AG04450 (cell line): Measurements from ENCODE around the gene ZC2HC1C. TPM values are rescaled to one million over a fixed set of nuclear protein-coding genes. Genes with fewer than 3 reads are reported as not detected.
"Not testable (repeated sequence)": the region's sequence is repeated elsewhere in the genome, so short reads cannot be mapped to it uniquely, and the experiment has no call there.

Source experiments
- CTCF ChIA-PET: fragments of 300-600, 350-600 bp; formaldehyde crosslinking; extraction: SDS; loops from one replicate; lab custom pipeline; 2022; ENCODE audit warnings: antibody characterized with exemption, inconsistent platforms; lab: Charles Lee
- POLR2A ChIA-PET: fragments of 350-600 bp; formaldehyde crosslinking; extraction: SDS; loops from one replicate; lab custom pipeline; 2021; ENCODE audit warnings: antibody characterized with exemption, inconsistent platforms; lab: Yijun Ruan, JAX
- DNase-seq: peaks from one replicate; pipeline ENCODE4 v3.0.0-alpha.2; 2011; ENCODE audit warnings: low read depth, low spot score
- H3K27ac ChIP-seq: one replicate; pipeline ENCODE4 v1.5.1; 2012; ENCODE audit warnings: low read depth, low read length, control low read depth
- H3K27me3 ChIP-seq: one replicate; pipeline ENCODE4 v1.6.0; 2012; ENCODE audit warnings: low read length; ENCODE audit not compliant: control insufficient read depth, insufficient read depth
- H3K4me3 ChIP-seq: 2 replicates; pipeline ENCODE4 v1.5.1; 2011; ENCODE audit warnings: mild to moderate bottlenecking, low read depth, low read length, control low read depth
- H3K9me3 ChIP-seq: 2 replicates; pipeline ENCODE4 v1.5.1; 2012; ENCODE audit warnings: low read length; ENCODE audit not compliant: control insufficient read depth, insufficient read depth
- polyA plus RNA-seq: library from polyadenylated mRNA; depleted of rRNA; stranded (reverse); fragments of >200 nt; gene quantifications from 2 replicates; pipeline ENCODE4 v1.2.3, GENCODE V29; 2011
- TF ChIP-seq, protein P1 (sequence below): IDR thresholded peaks from 2 replicates; pipeline ENCODE4 v1.5.1; 2011; ENCODE audit warnings: low read depth, low read length, control low read depth, inconsistent platforms

Gene ZC2HC1C
- polyA plus RNA-seq, 1 experiment = 0.73 TPM

DNA sequence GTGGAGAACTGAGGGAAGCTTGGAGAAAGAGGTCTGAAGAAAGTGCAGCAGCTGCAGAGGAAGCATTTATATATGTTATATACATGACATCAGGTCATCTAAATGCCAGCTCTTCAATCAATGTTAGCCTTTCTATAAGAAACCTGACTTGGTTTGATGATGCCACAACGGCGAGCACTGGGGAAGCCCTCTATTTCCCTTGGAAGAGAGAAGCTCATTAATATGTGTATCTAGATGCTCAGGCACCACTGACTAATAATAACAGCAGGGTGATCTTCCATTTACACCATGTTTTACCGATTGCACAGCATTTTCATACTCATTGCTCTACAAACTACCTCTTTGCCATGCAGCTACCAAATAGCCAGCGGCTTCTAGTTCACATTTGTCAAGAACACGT lies 6.4 kb upstream of the ZC2HC1C start:
- CTCF ChIA-PET = interaction anchor here (1.0 to 1.8 kb wide), 6 partner anchors 13 to 202 kb away, joined by 3 to 6 read pairs (median 4); no protein-coding TSS in a partner anchor
- H3K27ac ChIP-seq = peak overlapping the region; percentile 31

DNA sequence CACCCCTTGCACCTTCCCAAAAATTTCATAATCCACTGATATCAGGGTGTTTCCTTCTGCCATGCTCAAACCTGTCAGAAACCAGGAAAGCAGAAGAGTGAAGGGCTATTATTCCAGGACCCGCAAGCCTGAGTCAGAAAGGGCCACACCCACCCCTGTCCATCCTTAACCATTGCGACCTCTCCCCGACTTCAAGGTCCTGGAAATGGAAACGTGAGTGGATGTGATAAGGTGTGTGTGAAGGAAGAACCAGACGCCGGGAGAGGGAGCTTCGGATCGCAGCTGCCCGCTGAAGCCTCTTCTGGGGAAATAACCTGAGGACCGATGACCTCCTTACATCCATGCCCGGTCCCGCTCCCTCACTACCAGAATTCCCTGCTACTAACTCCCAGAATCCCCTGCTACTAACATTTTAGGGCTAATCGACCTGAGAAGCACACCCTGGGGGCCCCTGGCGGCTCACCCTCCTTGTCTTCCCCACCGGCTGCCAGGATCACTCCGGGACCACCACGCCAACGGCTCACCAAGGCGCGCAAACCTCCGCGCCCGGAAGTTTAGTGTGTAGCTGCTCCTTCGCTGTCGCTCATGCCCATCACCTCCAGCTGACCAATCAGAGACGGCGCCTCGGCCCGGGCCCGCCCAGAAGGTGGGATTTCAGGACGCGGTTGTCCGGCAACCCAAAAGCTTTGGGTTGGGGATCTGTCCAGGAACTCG lies 5.8 kb upstream of the ZC2HC1C start, which contains the start of gene ACYP1:
TSS of gene ACYP1 (minus strand) at position 534 of the 714 bp plus-strand sequence. CDS start at position 63, 471 bp downstream.
- ChIA-PET POLR2A (interaction anchor here (0.6 to 1.3 kb wide), 2 partner anchors 27 to 74 kb away, joined by 3 to 8 read pairs; no protein-coding TSS in a partner anchor), CTCF (interaction anchor here (0.5 to 1.8 kb wide), 8 partner anchors 14 to 158 kb away, joined by 3 to 6 read pairs (median 4); no protein-coding TSS in a partner anchor)
- Histone ChIP-seq H3K27me3 (no peaks in the 10 kb centered on the region), H3K4me3 (peak within 1 kb of the TSS; percentile 96), H3K9me3 (no peaks in the 10 kb centered on the region), H3K27ac (peak within 1 kb of the TSS; percentile 31)
- peak; percentile 64 for DNase-seq
- TF ChIP-seq, protein P1, sequence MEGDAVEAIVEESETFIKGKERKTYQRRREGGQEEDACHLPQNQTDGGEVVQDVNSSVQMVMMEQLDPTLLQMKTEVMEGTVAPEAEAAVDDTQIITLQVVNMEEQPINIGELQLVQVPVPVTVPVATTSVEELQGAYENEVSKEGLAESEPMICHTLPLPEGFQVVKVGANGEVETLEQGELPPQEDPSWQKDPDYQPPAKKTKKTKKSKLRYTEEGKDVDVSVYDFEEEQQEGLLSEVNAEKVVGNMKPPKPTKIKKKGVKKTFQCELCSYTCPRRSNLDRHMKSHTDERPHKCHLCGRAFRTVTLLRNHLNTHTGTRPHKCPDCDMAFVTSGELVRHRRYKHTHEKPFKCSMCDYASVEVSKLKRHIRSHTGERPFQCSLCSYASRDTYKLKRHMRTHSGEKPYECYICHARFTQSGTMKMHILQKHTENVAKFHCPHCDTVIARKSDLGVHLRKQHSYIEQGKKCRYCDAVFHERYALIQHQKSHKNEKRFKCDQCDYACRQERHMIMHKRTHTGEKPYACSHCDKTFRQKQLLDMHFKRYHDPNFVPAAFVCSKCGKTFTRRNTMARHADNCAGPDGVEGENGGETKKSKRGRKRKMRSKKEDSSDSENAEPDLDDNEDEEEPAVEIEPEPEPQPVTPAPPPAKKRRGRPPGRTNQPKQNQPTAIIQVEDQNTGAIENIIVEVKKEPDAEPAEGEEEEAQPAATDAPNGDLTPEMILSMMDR = peak; percentile 5; the same call in 1 of the 2 replicates

More for the DNA sequence above, 6.4 kb upstream of the ZC2HC1C start:
- Histone ChIP-seq H3K4me3 (peak overlapping the region; percentile 96), H3K9me3 (no peaks in the 10 kb centered on the region), H3K27me3 (no peaks in the 10 kb centered on the region)
- DNase-seq = no peak
- TF ChIP-seq, protein P1 = no peak
- POLR2A ChIA-PET = interaction anchor here (0.6 to 1.3 kb wide), 2 partner anchors 27 to 98 kb away, joined by 3 to 5 read pairs; no protein-coding TSS in a partner anchor

DNA sequence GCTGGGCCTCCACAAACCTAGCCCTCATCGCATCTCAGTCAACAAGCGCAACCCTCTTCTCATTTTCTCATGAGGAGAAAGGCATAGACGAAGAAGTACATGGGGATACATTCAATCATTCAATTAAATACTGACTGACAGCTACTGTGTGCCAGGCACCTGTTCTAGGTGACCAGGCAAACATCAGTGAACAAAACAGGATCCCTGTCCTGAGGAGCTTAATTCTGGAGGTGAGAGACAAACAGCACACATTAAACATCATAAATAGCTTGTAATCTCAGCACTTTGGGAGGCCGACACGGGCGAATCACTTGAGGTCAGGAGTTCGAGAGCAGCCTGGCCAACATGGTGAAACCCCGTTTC lies 5.3 kb upstream of the ZC2HC1C start:
- H3K4me3 ChIP-seq = peak overlapping the region; percentile 96
- no peak for DNase-seq
- H3K27ac ChIP-seq = no peak overlapping the region
- ChIA-PET CTCF (interaction anchor here (0.5 to 2.5 kb wide), 8 partner anchors 15 to 158 kb away, joined by 3 to 7 read pairs (median 4); no protein-coding TSS in a partner anchor), POLR2A (interaction anchor here (0.6 to 1.3 kb wide), 2 partner anchors 26 to 74 kb away, joined by 3 to 8 read pairs; no protein-coding TSS in a partner anchor)
- TF ChIP-seq, protein P1 = no peak
- H3K9me3 ChIP-seq = no peaks in the 10 kb centered on the region
- no peaks in the 10 kb centered on the region for H3K27me3 ChIP-seq

DNA sequence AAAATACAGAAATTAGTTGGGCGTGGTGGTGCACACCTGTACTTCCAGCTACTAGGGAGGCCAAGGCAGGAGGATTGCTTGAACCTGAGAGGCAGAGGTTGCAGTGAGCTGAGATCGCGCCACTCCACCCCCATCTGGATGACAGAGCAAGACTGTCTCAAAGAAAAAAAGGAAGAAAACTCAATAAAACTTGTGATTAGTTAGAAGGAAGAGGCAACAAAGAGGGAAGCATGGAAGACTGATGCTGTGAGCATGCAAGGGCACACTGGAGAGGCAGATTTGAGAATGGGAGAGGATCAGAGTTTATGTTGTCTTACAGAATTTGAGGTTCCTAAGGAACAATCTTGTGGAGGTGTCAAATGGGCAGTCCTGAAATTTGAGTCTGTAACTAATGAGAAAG lies 2.8 kb upstream of the ZC2HC1C start:
- TF ChIP-seq, protein P1 = no peak
- DNase-seq = no peak
- no peak overlapping the region for H3K27ac ChIP-seq
- no peaks in the 10 kb centered on the region for H3K9me3 ChIP-seq
- no peaks in the 10 kb centered on the region for H3K27me3 ChIP-seq
- ChIA-PET POLR2A (interaction anchor here (0.6 kb wide), 1 partner anchor 1962 kb away, joined by 6 read pairs; no protein-coding TSS in a partner anchor), CTCF (interaction anchor here (1.5 to 2.5 kb wide), 3 partner anchors 21 to 44 kb away, joined by 3 to 7 read pairs (median 5); no protein-coding TSS in a partner anchor)
- H3K4me3 ChIP-seq = no peak overlapping the region

DNA sequence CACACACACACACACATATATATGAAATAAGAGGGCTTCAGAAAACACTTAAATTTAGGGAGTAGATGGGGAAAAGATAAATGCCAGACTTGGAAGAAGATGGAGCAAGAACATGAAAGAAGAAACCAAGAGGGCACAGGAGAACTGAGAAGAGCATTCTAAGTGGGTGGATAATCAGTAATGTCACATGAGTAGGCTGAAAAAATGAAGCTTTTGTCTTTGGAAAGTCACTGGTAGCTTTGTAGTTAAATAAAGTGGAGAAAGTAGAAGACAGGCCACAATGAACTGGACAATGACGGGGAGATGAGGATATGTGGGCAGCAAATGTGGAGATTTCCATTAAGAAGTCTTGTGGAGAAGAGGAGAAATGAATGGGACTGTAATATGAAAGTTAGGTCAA lies 2.2 kb upstream of the ZC2HC1C start:
- no peak overlapping the region for H3K27ac ChIP-seq
- H3K9me3 ChIP-seq = no peaks in the 10 kb centered on the region
- TF ChIP-seq, protein P1 = no peak
- POLR2A ChIA-PET = no interaction called here
- CTCF ChIA-PET = interaction anchor here (1.0 to 1.5 kb wide), 2 partner anchors 21 to 162 kb away, joined by 3 to 5 read pairs; no protein-coding TSS in a partner anchor
- no peaks in the 10 kb centered on the region for H3K27me3 ChIP-seq
- DNase-seq = no peak
- no peak overlapping the region for H3K4me3 ChIP-seq

DNA sequence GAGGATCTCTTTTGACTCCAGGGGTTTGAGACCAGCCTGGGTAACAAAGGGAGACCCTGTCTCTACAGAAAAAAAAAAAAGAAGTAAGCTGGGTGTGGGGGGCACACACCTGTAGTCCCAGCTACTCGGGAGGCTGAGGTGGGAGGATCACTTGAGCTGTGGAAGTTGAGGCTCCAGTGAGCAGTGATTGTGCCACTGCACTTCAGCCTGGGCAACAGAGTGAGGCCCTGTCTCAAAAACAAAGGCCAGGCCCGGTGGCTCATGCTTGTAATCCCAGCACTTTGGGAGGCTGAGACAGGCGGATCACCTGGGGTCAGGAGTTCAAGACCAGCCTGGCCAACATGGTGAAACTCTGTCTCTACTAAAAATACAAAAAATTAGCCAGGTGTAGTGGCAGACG lies 1.7 kb upstream of the ZC2HC1C start:
- H3K9me3 ChIP-seq, DNase-seq, H3K27me3 ChIP-seq, H3K27ac ChIP-seq, H3K4me3 ChIP-seq, POLR2A ChIA-PET: not testable (repeated sequence)
- CTCF ChIA-PET = interaction anchor here (0.5 to 1.5 kb wide), 6 partner anchors 20 to 207 kb away, joined by 3 to 5 read pairs (median 3); no protein-coding TSS in a partner anchor
